ENCODE measurements around the gene CD151. TPM values are rescaled to one million over a fixed set of nuclear protein-coding genes. Genes with fewer than 3 reads are reported as not detected.

The CD151 gene
- total RNA-seq, 2 experiments from 2014 or later = 20.2 to 20.8 TPM

DNA sequence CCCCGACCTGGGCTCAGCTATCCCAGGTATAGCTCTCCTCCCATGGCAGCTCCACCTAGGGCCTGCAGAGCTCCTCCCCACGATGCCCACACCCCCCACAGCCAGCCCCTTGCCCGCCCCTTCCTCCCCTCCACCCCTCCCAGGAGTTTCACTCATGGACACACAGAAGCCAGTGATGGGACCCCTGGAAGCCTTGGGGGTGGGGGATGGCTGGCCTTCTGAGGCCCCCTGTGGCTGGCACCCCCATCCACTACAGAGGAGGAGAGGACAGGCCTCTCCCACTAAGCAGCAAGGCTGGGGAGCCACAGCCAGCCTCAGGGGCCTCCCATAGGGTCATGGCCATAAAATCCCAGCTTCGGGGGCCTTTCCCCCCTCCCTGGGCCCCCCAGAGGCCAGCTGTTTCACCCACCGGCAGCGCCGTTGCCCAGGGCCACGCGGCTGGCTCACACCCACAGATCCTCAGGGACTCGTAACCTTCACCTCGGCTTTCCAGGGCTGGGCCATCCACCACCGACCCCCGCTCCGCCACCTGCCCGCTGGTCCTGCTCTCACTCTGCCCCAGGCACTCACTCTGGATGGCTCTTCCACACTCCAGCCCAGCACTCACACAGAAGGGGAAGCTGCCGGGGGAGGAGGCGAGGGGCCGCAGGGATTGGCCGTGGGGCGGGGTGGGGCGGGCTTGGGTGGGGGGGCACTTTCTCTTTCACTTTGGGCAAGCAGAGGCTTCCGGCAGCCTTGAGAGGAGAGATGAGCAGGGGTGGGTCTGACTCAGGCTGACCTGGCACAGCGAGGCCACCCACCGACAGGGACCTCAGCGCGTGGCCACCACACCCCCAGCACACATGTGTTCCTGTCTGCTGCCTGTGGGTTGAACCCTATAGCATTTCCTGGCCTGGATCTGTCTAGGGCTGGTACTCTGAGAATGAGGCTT, 36.9 kb upstream of the CD151 start:
- H3K9me3 ChIP-seq (ENCODE audit: control insufficient read depth in 1 of 2, insufficient read depth in 1 of 2, low read length in 2 of 2) = no peaks in the 10 kb centered on the region
- H3K27ac Mint-ChIP-seq = peak overlapping the region; percentile 91
- H3K27me3 Mint-ChIP-seq = no peaks in the 10 kb centered on the region
- no peaks in the 10 kb centered on the region for H3K27me3 ChIP-seq (ENCODE audit: control insufficient read depth in 1 of 2, insufficient read depth in 2 of 2, low read length in 2 of 2)
- H3K36me3 ChIP-seq (ENCODE audit: insufficient read depth, low read length) = peaks cover 38% of the 10 kb centered on the region
- CTCF ChIA-PET = interaction anchor here (1.1 kb wide), 1 partner anchor 49 kb away, joined by 4 read pairs; the partner anchor contains the start of gene TALDO1
- H3K27ac ChIP-seq (ENCODE audit: low read depth in 1 of 2, low read length in 2 of 2) = peak overlapping the region; percentile 69 to 91
- peaks cover 48% of the 10 kb centered on the region for H3K4me1 ChIP-seq (ENCODE audit: insufficient read depth, low read length)
- no peaks in the 10 kb centered on the region for H3K9me3 Mint-ChIP-seq
- peak overlapping the region; percentile 92 for H3K4me3 Mint-ChIP-seq
- H3K4me3 ChIP-seq (ENCODE audit: low read length) = peak overlapping the region; percentile 89
- TF ChIP-seq, protein P1, sequence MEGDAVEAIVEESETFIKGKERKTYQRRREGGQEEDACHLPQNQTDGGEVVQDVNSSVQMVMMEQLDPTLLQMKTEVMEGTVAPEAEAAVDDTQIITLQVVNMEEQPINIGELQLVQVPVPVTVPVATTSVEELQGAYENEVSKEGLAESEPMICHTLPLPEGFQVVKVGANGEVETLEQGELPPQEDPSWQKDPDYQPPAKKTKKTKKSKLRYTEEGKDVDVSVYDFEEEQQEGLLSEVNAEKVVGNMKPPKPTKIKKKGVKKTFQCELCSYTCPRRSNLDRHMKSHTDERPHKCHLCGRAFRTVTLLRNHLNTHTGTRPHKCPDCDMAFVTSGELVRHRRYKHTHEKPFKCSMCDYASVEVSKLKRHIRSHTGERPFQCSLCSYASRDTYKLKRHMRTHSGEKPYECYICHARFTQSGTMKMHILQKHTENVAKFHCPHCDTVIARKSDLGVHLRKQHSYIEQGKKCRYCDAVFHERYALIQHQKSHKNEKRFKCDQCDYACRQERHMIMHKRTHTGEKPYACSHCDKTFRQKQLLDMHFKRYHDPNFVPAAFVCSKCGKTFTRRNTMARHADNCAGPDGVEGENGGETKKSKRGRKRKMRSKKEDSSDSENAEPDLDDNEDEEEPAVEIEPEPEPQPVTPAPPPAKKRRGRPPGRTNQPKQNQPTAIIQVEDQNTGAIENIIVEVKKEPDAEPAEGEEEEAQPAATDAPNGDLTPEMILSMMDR (IDR thresholded peaks at IDR 0.05) = no peak
- POLR2A ChIA-PET = interaction anchor here (0.6 to 3.2 kb wide), 8 partner anchors 10 to 35 kb away, joined by 3 to 24 read pairs (median 4); partner anchors contain the start of genes PNPLA2 and RPLP2
- peak; percentile 54 to 91 (median 70) for DNase-seq
- H3K4me1 Mint-ChIP-seq (ENCODE audit: low read depth) = peaks cover 16% of the 10 kb centered on the region
- peak; percentile 52 for ATAC-seq (ENCODE audit: poor library complexity)
- intact Hi-C loops (cut with DNase I, micrococcal nuclease) = loop anchor here (2.0 to 5.0 kb wide), 6 partner anchors 17 to 289 kb away; partner anchors contain the start of genes DEAF1 (in 2 of the 2), TALDO1 (in 2 of the 2), TMEM80 (in 2 of the 2) and GATD1 (in 1 of the 2)
- H3K36me3 Mint-ChIP-seq (ENCODE audit: low read depth) = peaks cover 10% of the 10 kb centered on the region

DNA sequence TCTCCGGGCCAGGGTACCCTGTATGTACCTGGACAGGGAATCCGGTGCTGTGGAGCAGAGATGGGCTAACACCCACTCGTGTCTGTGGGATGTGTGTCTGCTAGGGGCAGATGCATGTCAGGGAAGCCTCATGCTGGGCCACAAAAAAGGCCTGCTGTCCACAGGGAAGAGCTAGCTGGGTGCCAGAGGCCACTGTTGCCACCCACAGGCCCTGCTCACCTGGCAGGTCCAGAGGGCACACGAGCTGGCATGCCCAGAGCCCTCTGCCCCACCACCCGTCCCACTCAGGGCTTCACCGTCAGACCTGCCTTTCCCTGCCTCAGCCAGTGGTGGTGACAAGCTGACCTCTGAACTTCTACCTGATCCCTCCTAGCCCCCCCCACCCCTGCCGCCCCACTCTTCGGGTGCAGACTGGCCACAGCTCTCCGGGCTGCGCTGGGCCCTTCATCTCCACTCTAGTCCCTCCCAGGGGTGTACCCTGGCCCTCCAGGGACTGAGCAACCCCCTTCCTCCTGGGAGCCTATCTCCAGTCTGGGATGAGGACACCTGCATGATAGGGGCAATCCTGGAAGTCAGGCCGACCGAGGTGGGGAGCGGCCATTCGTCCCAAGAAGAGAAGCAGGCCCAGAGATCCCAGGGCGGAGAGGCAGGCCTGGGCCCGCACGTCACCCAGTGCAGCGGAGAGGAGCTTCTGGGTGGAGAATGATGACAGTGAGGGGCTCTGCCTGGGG, 36.0 kb upstream of the CD151 start:
- peak; percentile 2 for ATAC-seq (ENCODE audit: poor library complexity)
- peak overlapping the region; percentile 69 to 91 for H3K27ac ChIP-seq (ENCODE audit: low read depth in 1 of 2, low read length in 2 of 2)

More for the DNA sequence above, 36.0 kb upstream of the CD151 start:
- H3K4me1 ChIP-seq (ENCODE audit: insufficient read depth, low read length) = peaks cover 48% of the 10 kb centered on the region
- intact Hi-C loops (cut with DNase I, micrococcal nuclease) = loop anchor here (1.0 to 5.0 kb wide), 6 partner anchors 13 to 289 kb away; partner anchors contain the start of genes DEAF1 (in 2 of the 2), TALDO1 (in 2 of the 2), TMEM80 (in 2 of the 2) and GATD1 (in 1 of the 2)
- H3K36me3 Mint-ChIP-seq (ENCODE audit: low read depth) = peaks cover 6% of the 10 kb centered on the region
- TF ChIP-seq, protein P1 (IDR thresholded peaks at IDR 0.05) = no peak
- ChIA-PET POLR2A (interaction anchor here (0.9 to 3.2 kb wide), 8 partner anchors 12 to 590 kb away, joined by 3 to 24 read pairs (median 4); partner anchors contain the start of genes BET1L, PNPLA2, RIC8A and RPLP2), CTCF (interaction anchor here (1.1 kb wide), 1 partner anchor 50 kb away, joined by 4 read pairs; the partner anchor contains the start of gene TALDO1)
- no peak for DNase-seq
- H3K9me3 ChIP-seq (ENCODE audit: control insufficient read depth in 1 of 2, insufficient read depth in 1 of 2, low read length in 2 of 2) = no peaks in the 10 kb centered on the region
- peaks cover 37% of the 10 kb centered on the region for H3K36me3 ChIP-seq (ENCODE audit: insufficient read depth, low read length)
- H3K27ac Mint-ChIP-seq = peak overlapping the region; percentile 91
- H3K4me3 ChIP-seq (ENCODE audit: low read length) = peak overlapping the region; percentile 89
- H3K4me1 Mint-ChIP-seq (ENCODE audit: low read depth) = peaks cover 16% of the 10 kb centered on the region
- H3K27me3 Mint-ChIP-seq = no peaks in the 10 kb centered on the region
- no peaks in the 10 kb centered on the region for H3K9me3 Mint-ChIP-seq
- H3K4me3 Mint-ChIP-seq = peak overlapping the region; percentile 92
- H3K27me3 ChIP-seq (ENCODE audit: control insufficient read depth in 1 of 2, insufficient read depth in 2 of 2, low read length in 2 of 2) = no peaks in the 10 kb centered on the region

All from CD4-positive, alpha-beta T cell (primary cell).